Stimulated activated CD4-positive, alpha-beta T cell treated with anti-CD3 and anti-CD28 coated beads, Interleukin-2, amount 100 ng/mL, for 24 hours (primary cell): Measurements from ENCODE around the gene IFT122.
"Not testable (repeated sequence)": the region's sequence is repeated elsewhere in the genome, so short reads cannot be mapped to it uniquely, and the experiment has no call there.

Experiments used
- DNase-seq, 2 donors: peaks; one replicate each; pipeline ENCODE4 v3.0.0-alpha.2; 2020

Gene IFT122

DNA sequence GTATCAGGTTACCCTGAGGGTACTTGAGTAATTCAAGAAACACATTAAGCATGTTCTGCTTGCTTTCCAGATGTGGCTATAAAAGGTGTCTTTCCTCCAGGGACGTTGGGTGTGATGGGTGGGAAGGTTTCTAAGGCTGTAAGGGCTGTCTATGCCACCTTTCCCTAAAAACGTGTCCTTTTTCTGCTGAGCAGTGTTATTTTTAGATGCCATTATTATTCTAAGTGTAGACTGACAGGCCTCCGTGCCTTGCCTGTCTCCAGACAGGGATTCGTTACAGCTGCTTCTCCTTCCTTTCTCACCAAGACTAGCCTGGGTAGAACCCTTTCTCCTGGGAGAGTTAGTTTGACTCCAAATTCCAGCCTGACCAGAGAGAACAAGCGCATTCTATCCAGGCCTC is 61.6 kb downstream of the IFT122 start:
- DNase-seq: no peak

DNA sequence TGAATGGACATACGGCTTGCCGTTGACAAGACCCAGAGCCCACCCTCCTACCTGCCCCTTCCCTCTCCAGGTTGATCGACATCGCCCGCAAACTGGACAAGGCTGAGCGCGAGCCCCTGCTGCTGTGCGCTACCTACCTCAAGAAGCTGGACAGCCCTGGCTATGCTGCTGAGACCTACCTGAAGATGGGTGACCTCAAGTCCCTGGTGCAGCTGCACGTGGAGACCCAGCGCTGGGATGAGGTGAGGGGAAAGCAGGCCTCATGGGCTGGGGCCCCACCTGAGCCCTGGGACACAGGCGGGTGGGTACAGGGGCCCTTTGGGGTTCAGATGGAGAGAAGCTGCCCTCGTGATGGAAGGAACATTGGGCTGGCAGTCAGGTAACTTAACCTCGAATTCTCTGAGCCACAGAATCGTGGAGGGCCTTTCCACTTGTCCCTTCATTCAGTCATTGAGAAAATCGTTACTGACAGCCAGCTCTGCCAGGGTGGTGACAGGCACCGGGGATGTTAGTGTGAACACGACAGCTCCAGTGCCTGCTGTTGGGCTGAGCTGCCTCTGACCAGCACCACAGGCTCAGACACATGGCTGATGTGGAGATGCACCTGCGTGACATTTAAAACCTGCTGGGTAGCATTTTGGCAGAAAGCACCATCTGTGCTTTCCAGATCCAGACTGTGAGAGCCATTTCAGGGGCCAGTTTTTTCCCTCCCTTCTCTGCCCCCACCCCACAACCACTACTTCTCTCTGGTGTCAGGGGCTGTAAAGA is 62.8 kb downstream of the IFT122 start:
- DNase-seq: no peak

DNA sequence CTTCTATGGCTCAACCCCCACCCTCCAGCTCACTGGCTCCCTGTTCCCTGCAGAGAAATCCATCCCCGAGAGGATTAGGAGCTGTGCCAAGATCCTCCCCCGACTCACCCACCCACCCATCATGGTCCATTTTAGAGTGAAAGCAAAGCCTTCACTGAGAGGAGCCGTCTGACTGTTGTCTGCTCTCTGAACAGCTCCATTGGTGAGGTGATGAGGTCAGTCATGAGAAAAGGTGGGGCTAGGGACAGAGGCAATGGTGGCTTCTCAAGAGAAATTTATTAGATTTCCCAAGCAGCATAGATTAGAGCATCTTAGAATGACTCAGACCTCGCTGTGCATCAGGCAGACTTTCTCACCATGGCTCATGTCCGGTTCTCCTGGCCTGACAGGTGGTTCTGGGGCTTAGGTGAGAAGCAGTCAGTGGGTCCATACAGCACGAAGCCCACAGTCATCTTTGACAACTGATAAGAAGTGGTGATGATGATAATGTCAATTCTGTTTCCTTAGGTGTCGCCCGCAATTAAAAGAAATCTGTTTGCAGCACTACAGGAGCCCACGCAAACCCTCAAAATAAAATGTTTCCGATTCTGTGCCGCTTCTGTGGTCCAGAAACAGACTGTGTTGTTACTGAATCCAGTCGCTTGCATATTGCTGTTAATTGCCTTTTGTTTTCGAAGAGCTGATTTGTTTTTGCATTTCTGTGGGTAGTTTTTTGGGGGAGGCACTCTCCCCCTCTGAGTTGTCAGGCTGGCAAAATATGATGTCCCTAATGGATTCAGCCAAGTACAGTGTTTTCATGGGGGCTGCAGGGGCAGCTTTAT is 63.7 kb downstream of the IFT122 start:
- no peak for DNase-seq

DNA sequence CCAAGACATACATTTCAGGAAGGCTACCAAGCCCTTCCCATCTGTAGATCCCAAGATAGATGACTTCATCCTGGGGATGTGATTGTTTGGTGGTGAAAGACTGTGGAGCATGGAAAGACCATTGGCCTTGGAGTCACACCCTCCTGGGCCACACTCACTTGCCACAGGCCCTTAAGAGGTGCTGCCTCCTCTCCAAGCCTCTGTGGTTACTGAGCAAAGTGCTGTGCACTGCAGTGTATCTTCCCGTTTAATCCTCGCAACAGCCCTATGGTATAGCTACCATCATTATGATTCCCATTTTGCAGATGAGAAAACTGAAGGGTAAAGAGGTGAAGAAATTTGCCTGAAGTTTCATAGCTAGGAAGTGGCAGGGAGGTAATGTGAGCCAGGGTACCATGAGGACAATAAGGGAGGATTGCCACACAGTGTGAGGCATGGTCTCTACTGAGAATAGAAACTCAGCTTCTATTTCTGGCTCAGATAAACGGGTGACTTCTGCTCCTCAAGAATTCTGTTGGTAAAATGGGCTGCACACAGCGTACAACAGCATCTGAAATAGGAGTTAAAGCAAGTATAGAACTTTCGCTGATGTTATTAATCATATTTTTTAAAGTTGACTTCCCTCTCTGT is 64.6 kb downstream of the IFT122 start:
- no peak for DNase-seq

DNA sequence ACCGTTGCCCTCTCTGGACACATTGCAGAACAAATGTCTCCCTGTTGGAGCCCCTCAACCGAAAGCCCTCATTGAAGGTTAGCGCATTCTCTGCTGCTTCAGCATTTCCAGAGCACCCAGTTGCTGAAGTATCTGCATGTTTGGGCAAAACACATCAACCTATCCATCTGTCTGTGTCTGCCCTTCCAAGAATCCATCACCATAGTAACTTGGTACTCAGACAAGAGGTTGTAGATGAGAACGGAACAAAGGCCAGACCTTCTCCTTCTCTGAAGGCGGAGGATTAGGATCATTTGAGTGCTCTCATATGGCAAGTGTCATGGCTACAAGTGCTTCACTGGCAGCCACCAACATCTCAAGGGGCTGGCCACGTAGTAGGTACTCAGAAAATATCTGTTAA is 65.3 kb downstream of the IFT122 start:
- DNase-seq: no peak

DNA sequence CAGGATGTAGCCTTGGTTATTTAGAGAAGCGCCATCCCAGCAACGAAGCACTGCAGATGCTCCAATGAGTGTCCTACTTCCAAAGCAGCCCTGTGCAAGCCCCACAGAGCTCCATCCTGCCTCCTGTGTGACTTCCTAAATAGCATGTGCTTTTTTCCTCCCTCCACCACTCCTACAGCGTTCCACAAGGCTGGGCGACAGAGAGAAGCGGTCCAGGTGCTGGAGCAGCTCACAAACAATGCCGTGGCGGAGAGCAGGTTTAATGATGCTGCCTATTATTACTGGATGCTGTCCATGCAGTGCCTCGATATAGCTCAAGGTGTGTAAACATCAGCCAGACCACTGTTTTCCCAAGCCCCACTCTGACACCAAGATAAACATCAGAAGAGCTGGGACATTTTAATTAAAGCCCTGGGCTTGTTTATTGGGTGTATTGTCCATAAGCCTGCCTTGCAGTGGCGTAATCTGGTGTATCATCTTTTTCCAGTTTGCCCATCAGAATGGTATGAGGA is 66.3 kb downstream of the IFT122 start:
- no peak for DNase-seq

DNA sequence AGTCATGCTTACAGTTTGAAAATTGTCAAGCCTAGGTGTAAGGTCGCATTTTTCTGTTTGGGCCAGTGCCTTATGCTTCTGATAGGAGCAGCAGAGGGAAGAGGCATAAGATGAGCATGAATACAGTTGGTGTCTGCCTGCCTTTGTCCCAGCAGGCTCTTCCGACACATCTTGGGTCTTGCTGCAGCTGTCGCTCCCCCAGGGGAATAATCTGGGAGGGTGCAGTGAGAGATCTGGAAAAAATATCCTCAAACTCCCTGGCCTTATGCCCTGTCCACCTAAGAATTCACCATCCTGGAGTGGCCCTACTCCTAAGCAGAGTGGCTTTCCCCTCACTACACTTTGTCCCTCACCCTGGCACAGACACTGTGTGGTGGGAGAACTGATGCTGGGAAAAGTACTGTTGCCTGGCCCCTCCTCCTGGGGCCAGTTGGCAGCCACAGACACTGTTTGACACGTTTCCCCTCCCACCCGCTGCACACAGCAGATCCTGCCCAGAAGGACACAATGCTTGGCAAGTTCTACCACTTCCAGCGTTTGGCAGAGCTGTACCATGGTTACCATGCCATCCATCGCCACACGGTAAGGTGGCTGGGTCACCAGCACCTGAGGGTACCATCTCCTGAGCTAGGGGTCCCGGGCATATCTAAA is 67.3 kb downstream of the IFT122 start:
- DNase-seq: no peak

DNA sequence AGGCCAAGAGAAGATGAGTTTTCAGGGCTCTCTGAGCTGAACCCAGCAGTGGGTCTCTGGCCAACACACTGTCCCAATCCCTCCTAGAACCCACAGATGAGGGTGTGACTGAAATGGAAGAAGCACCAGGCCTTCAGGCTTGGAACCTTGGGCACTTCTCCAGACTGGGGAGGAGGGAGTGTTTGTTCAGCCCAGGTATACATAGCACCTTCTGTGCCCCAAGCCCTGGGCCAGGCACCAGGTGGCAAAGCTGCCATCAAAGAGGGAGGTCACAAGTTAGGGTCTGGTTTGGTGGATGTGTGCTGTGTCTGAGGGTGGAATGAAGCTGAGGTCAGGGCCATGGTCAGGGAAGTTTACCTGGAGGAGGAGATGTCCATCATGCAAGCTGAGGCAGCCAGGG is 72.6 kb downstream of the IFT122 start:
- no peak for DNase-seq

DNA sequence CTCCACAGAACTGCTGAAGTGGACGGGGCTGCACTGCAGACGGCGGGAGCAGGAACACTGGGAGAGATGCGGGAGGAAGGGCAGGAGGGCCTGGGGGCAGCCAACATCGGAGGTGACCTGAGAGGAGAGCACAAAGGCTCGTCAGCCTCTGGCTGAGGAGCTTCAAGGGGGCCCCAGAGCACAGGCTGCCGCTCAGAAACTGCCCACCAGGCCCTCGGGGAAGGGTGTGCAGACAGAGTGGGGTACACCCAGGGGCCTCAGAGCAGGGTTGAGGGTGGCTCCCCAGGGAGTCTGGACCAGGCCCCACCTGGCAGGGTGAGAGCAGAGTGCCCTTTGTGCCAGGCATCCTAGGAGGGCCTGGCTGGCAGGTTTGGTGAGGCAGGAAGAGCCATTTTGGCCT is 73.7 kb downstream of the IFT122 start:
- no peak for DNase-seq

DNA sequence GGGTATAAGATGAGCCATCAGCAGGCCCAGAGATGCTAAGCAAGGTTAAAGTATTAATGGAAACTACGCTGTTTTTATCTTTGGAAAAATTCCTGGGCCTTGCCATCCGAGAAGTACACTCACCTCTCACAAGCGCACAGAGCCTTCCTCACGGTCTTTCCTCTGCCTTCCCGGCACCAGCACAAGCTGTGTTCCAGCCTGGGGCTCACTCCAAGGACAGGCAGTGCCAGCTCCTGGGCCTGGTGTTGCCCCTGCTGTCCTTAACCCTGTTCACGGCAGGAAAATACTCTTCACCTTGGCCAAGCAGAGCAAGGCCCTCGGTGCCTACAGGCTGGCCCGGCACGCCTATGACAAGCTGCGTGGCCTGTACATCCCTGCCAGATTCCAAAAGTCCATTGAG is 74.1 kb downstream of the IFT122 start:
- DNase-seq: no peak

DNA sequence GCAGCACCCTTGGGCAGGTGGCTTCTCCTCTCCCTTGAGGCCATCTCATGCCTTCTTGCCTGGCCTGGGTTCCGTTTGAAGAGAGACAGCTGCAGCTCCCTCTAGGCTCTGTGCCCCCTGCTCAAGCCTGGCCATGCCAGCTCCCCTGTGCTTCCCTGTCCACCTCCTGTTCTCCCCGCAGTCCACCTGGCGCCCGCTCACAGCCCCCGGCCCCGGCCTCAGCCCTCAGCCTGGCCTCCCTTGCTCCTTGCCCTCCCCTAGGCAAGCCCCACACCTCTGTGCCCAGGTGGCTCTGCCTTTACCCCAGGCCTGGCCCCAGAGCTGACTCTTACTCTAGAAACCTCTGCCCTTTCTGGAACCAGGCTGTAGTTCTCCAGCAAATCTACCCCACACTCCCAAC is 74.5 kb downstream of the IFT122 start:
- DNase-seq: no peak

DNA sequence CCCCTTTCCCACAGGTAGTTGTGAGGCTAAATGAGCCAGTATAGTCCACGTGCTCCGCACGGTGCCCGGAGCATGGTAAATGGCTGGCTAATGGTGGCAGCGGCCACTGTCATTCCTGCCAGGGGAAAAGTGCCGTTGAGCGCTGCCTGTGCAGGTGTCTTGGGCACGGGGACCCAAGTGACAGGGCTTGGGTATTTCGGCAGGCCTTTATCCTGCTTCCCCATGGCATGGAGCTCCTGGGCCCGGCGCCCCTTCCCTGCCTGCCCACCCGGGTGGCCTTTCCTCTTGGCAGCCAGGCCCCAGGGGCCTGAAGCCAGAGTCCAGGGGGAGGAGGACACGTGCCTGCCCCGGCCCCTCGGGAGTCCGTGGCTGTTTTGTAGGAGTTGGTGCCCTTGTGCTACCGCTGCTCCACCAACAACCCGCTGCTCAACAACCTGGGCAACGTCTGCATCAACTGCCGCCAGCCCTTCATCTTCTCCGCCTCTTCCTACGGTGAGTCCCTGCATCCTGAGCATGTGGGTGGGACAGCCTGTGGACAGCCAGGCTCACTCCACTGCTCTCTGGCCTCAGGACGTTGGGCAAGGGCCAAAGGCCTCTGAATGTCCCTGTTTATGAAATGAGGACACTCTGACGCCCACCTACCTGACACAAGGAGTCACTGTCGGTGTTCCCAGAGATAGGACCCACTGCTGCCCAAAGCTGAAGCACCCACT is 75.2 kb downstream of the IFT122 start:
- not testable (repeated sequence) for DNase-seq

DNA sequence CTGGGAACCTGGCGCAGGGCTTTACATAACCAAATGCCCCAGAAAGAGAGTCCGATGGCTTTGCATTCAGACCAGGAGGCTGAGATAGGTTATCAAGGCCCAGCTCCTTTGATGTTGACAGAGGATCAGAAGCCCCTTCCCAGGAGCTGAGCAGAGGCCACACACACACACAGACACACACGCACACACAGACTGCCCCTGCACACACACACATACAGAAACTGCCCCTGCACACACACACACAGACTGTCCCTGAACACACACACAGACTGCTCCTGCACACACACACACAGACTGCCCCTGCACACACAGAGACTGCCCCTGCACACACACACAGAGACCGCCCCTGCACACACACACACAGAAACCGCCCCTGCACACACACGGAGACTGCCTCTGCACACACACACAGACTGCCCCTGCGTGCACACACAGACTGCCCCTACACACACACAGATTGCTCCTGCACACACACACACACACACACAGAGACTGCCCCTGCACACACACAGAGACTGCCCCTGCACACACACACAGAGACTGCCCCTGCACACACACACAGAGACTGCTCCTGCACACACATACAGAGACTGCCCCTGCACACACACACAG is 75.9 kb downstream of the IFT122 start:
- not testable (repeated sequence) for DNase-seq

DNA sequence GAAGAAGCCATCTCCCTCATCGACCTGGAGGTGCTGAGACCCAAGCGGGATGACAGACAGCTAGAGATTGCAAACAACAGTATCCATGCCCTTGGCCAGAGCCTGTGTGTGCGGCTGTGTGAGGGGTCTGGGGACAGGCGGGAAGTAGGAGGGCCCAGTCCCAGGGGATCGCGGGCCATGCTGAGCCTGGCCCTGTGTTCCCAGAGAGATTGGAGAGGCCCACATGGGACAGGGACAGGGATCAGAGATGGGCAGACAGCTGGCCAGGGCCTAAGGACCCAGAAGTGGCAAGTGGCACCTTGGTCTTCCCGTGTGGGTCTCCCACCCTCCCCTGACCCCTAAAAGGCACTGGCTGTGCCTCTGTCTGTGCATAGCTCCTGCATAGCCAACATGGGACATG is 77.5 kb downstream of the IFT122 start:
- DNase-seq: no peak

DNA sequence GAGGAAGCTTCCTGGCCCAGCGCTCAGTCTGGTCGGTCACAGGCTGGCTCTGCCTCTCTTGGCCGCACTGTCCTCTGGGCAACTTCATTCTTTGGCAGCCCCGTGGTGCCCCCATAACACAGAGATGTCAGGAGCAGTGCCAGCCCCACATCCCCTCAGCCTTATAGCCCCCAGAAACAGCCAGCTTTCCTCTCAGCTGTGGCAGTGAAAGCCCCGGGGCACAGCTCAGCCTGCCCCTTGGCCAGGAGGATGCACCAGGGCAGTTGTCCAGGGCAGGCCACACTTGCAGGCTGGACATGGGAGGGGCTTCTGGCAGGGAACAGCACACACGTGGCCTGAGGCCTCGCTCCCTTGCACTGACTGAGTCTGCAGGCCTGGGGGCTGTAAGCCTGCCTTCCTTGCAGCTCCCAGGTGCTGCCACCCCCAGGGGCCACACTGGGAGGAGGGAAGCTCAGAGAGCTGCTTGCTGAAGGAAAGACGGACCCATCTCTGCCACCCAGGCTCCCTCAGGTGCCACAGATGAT is 78.1 kb downstream of the IFT122 start:
- DNase-seq: no peak

DNA sequence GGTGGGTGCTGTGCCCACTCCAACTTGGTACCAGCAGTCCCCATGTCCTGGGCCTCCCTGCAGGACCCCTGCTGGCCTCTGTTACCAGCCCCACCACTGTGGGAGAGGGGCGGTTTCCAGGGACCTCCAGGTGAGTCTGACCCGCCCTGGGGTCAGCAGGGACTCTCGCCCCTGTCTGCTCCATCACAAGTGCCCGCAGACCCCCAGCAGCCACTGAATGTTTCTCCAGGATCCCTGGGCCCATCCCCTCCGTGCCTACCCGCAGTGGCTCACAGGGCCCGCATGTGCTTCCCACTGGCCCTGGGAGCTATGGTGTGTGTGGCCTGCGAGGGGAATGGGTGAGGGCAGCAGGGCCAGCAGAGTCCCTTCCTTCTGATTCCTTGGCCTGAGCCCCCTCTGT is 78.6 kb downstream of the IFT122 start:
- no peak for DNase-seq

DNA sequence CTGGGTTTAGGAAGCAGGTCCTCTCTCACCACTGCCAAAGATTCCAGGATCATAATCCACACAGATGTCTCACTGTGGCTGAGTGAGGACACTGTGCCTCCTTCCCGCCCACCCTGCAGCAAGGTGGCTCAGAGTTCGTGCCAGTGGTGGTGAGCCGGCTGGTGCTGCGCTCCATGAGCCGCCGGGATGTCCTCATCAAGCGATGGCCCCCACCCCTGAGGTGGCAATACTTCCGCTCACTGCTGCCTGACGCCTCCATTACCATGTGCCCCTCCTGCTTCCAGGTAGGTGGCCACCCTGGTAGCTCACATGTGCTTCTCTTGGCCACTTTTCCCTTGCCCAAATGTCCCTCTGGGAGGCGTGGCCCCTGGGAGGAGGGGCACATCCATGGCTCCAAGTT is 79.4 kb downstream of the IFT122 start:
- DNase-seq: no peak

DNA sequence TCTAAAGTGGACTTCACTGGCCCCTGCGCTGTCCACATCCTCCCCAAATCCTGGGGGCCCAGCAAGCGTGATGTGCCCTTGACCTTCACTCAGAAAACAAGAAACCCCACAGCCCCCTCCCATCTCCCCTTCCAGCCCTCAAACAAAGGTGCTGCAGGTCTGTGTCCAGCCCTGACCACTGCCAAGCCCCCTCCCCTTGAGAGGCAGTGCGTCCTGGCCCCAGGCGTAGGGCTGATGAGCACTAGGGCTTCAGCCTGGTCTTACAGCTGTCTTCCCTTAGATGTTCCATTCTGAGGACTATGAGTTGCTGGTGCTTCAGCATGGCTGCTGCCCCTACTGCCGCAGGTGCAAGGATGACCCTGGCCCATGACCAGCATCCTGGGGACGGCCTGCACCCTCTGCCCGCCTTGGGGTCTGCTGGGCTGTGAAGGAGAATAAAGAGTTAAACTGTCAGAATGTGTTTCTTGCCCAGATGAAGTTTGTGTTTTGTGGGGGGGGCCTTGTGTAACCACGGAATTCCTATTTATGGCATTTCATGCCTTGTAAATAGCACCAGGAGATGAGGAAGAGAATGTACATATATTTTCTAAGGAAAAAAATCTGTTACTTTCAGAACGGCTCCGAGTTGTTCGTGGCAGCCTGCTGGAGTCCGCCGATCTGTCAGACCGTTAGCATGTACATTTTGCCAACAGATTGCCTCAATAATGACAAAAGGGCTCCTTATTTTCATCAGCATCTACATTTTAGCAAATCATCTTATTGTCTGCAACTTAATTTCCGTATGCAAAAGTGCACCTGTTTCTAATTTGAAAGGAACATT is 80.1 kb downstream of the IFT122 start:
- DNase-seq: no peak

DNA sequence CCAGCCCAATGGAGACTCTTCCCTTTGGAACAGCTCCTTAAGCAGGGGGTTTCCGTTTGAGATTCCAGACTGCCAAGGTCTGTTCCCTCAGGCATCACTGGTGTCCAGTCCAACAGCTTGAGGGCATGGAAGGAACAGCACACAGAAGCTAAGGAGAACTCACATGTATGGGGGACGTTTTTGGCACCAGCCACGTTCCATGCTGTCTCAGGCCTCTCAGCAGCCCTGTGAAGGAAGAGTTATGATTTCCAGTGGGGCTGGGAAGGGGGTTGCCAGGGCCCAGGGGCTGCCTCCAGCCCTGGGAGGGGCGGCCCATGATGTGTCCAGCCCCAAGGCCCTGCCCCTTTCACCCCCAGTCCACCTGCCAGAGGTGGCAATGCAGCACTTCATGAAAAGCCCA is 80.9 kb downstream of the IFT122 start:
- no peak for DNase-seq

DNA sequence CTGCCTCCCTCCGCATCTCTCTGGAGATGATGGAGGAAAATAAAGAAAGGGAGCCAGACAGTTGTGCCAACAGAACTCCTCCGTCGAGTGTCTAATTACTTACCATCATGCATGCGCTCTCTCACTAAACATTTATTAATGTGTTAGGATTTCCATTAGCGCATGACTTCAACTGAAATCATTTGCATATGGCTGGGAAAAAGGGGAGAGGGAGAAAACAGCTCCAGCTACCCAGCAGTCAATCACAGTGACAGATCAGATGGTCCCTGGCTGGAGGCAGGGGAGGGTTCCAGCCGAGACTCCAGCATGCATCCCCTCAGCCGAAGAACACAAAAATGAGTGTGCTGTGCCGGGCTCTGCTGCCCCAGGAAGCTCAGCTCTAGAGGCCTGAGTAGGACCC is 81.6 kb downstream of the IFT122 start:
- no peak for DNase-seq

DNA sequence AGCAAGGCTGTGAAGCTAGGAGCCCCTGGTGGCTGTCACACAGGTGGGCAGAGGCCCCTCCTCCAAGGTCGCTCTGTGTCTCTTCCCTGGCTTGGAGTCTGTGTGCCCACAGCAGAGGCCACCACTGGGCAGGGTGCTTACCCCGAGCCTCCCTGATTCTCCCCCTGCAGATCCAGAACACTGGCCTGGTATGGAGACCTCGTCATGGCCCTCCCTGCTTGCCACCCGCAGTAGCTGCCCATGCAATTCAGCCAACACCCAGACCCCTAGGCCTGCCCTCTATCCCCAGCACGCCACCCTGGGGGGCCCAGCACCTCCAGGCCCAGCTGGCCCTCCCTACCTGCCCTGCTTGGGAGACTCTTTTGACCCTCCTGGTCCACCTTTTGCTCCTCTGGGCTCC is 82.9 kb downstream of the IFT122 start:
- DNase-seq: no peak
